Amniotic stem cell (primary cell): ENCODE measurements around the gene C19orf18.

Source experiments
- DNase-seq: peaks from one replicate; lab custom pipeline; 2025; lab: John Stamatoyannopoulos, UW

Gene C19orf18

GRCh38 chr19:57947419-57948134 is 26.8 kb downstream of the C19orf18 start, which contains the start of gene ZNF256:
TSS of gene ZNF256 (minus strand) at chr19:57947706. CDS start at chr19:57947474, 232 bp downstream.
- peak; percentile 90 for DNase-seq

GRCh38 chr19:57947088-57947418 is 27.3 kb downstream of the C19orf18 start:
- DNase-seq, result no peak

- no peak for DNase-seq
Observed at GRCh38 chr19:57946316-57946715, 28.0 kb downstream of the C19orf18 start.

GRCh38 chr19:57941593-57941992 is 32.7 kb downstream of the C19orf18 start:
- DNase-seq, result no peak

GRCh38 chr19:57935731-57936130 is 38.6 kb downstream of the C19orf18 start:
- no peak for DNase-seq

- no peak for DNase-seq
Observed at GRCh38 chr19:57934820-57935665, 39.3 kb downstream of the C19orf18 start, which contains the start of gene ZNF418. TSS of gene ZNF418 (minus strand) at chr19:57935402. CDS start at chr19:57933822, 1,580 bp downstream.

- DNase-seq, result no peak
Observed at GRCh38 chr19:57927587-57927986, 46.7 kb downstream of the C19orf18 start.

- peak; percentile 80 for DNase-seq
Observed at GRCh38 chr19:57916168-57916995, 58.0 kb downstream of the C19orf18 start, which contains the start of gene ZNF417. TSS of gene ZNF417 (minus strand) at chr19:57916592. CDS start at chr19:57916411, 181 bp downstream.

GRCh38 chr19:57914531-57914930 is 59.8 kb downstream of the C19orf18 start:
- DNase-seq, result no peak
